ENCODE results near the gene LMNTD2. TPM values are rescaled to one million over a fixed set of nuclear protein-coding genes. Genes with fewer than 3 reads are reported as not detected.

LMNTD2 gene, protein sequence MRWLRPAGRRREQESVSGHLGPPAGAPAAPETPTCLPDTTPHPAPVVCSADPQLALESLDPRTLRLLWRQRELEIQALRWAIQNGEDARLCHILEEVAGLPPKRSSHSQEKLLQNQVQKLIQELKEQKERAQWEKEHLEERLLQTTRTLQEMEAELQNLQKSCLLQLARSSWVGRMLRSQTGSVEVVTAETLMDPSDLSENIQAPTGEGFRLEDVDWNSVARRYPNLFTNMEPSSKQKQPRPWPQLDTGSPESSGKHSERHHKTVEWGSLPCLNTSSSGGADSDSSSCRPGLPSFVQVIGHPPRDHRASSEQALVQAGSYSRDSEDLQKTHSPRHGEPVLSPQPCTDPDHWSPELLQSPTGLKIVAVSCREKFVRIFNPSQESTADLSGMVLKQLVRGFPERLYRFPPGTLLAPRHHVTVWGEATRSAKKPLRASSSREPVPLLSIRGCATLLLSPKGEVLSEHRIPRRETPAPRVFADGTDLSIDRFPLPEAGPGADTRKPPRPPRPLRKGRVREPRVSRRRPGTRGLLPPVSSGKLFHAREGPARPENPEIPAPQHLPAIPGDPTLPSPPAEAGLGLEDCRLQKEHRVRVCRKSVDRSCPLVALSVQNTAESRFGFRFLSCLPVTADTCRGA
- polyA plus RNA-seq (2013, experiment 1 of 2) = 1.3 TPM
- polyA plus RNA-seq (2013, experiment 2 of 2) = 1.3 TPM

DNA sequence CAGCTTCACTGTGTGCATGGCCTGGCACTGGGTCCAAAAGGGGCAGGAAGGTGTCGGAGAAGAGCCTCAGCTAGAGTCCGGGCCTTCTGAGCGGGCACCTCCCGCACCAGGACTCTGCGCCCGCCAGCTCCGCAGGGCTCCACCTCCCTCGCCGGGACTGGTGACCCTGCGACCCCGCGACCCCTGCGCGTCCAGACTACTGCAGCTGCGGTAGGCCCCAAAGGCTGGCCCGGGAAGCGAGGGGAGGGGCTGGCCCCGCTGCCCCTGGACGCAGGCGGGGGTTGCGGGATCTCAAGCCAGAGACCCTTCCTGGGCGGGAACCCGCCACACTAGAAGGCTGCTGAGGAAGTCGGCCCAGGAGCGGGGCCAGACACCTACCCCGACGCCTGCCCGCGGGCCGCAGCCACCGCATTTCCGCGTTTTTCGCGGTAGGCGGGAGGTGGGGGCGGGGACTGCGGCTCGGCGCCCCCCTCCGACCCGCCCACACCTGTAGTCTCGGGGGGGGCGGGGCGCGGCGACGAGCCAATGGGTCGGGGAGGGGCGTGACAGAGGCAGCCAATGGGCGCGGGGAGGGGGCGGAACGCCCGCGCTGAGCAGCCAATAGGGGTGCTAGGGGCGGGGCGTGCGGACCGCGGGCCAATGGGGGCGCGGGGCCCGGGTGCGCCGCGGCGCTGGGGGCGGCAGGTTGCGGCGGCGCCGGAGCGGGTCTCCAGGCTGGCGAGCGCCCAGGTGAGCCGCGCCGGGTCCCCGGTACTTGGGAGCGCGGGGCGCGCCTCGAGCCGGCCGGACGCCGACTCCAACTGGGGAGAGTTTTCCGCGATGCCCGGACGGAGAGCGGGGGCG is at the start of gene LMNTD2, which contains the start of gene RASSF7:
LMNTD2 (minus strand) TSS at position 434 of the 843 bp plus-strand sequence; CDS start at position 412, 22 bp downstream.
RASSF7 (plus strand) TSS at position 666 of the 843 bp plus-strand sequence. CDS start 799 bp downstream, outside the sequence.
- Histone ChIP-seq H3K4me1 (ENCODE audit: control insufficient read depth, insufficient read depth, low read length, poor library complexity, severe bottlenecking) (no peaks in the 10 kb centered on the region), H3K27ac (ENCODE audit: low read depth, low read length, severe bottlenecking) (no peak within 1 kb of the TSS), H3K4me3 (ENCODE audit: extremely low read depth, insufficient read depth, low read length, poor library complexity, severe bottlenecking) (peak within 1 kb of the TSS; percentile 63), H3K9me3 (ENCODE audit: control insufficient read depth, low read length) (no peaks in the 10 kb centered on the region), H3K36me3 (ENCODE audit: control insufficient read depth, insufficient read depth, low read length) (no peaks in the 10 kb centered on the region)
- 3 to 4% methylated on average over 64 to 67 of the region's 95 CpGs for WGBS, 2 experiments (ENCODE audit: insufficient coverage in 2 of 2)

DNA sequence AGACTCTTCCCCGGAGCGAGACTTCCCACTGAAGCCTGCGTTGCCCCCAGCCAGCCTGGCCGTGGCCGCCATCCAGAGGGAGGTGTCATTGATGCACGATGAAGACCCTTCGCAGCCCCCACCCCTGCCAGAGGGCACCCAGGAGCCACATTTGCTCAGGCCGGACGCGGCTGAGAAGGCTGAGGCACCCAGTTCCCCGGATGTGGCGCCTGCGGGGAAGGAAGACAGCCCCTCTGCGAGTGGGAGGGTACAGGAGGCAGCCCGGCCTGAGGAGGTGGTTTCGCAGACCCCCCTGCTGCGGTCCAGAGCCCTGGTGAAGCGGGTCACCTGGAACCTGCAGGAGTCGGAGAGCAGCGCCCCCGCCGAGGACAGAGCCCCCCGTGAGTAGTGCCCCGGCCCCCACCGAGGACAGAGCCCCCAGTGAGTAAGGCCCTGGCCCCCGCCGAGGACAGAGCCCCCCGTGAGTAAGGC is 48.8 kb upstream of the LMNTD2 start:
- no peak overlapping the region for H3K27ac ChIP-seq (ENCODE audit: low read depth, low read length, severe bottlenecking)
- H3K9me3 ChIP-seq (ENCODE audit: control insufficient read depth, low read length) = no peaks in the 10 kb centered on the region
- H3K36me3 ChIP-seq (ENCODE audit: control insufficient read depth, insufficient read depth, low read length) = peaks cover 95% of the 10 kb centered on the region
- peaks cover 6% of the 10 kb centered on the region for H3K4me1 ChIP-seq (ENCODE audit: control insufficient read depth, insufficient read depth, low read length, poor library complexity, severe bottlenecking)
- H3K4me3 ChIP-seq (ENCODE audit: extremely low read depth, insufficient read depth, low read length, poor library complexity, severe bottlenecking) = no peak overlapping the region
- whole genome bisulfite sequencing, 2 experiments (ENCODE audit: insufficient coverage in 2 of 2) = 98% methylated on average over 23 to 25 of the region's 28 CpGs

DNA sequence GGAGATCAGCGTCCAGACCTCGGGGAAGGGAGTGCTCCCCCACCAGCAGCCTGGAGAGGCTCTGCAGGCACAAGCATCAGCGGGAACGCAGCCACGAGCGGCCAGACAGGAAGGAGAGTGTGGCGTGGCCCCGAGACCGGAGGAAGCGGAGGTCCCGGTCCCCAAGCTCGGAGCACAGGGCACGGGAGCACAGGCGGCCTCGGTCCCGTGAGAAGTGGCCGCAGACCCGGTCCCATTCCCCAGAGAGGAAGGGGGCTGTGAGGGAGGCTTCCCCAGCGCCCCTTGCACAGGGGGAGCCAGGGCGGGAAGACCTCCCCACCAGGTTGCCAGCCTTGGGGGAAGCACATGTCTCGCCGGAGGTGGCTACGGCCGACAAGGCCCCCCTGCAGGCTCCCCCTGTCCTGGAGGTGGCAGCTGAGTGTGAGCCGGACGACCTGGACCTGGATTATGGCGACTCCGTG is 48.3 kb upstream of the LMNTD2 start:
- Histone ChIP-seq H3K4me3 (ENCODE audit: extremely low read depth, insufficient read depth, low read length, poor library complexity, severe bottlenecking) (no peak overlapping the region), H3K27ac (ENCODE audit: low read depth, low read length, severe bottlenecking) (no peak overlapping the region), H3K9me3 (ENCODE audit: control insufficient read depth, low read length) (no peaks in the 10 kb centered on the region), H3K36me3 (ENCODE audit: control insufficient read depth, insufficient read depth, low read length) (peaks cover 96% of the 10 kb centered on the region), H3K4me1 (ENCODE audit: control insufficient read depth, insufficient read depth, low read length, poor library complexity, severe bottlenecking) (peaks cover 6% of the 10 kb centered on the region)
- 90 to 98% methylated on average over 19 to 27 of the region's 28 CpGs for WGBS, 2 experiments (ENCODE audit: insufficient coverage in 2 of 2)

DNA sequence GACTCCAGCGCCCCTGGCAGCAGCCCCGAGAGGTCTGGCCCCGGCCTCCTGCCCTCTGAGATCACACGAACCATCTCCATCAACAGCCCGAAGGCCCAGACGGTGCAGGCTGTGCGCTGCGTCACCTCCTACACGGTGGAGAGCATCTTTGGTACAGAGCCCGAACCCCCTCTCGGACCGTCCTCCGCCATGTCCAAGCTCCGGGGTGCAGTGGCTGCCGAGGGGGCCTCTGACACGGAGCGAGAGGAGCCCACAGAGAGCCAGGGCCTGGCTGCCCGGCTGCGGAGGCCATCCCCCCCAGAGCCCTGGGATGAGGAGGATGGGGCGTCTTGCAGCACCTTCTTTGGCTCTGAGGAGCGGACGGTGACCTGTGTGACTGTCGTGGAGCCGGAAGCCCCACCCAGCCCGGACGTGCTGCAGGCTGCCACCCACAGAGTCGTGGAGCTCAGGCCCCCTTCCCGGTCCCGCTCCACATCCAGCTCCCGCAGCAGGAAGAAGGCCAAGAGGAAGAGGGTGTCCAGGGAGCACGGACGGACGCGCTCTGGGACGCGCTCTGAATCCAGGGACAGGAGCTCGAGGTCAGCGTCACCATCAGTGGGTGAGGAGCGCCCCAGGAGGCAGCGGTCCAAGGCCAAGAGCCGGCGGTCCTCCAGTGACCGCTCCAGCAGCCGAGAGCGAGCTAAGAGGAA is 47.6 kb upstream of the LMNTD2 start:
- no peak overlapping the region for H3K4me3 ChIP-seq (ENCODE audit: extremely low read depth, insufficient read depth, low read length, poor library complexity, severe bottlenecking)
- peaks cover 3% of the 10 kb centered on the region for H3K4me1 ChIP-seq (ENCODE audit: control insufficient read depth, insufficient read depth, low read length, poor library complexity, severe bottlenecking)
- H3K9me3 ChIP-seq (ENCODE audit: control insufficient read depth, low read length) = no peaks in the 10 kb centered on the region
- H3K36me3 ChIP-seq (ENCODE audit: control insufficient read depth, insufficient read depth, low read length) = peaks cover 97% of the 10 kb centered on the region
- H3K27ac ChIP-seq (ENCODE audit: low read depth, low read length, severe bottlenecking) = no peak overlapping the region
- 96% methylated on average over 27 to 45 of the region's 45 CpGs for WGBS, 2 experiments (ENCODE audit: insufficient coverage in 2 of 2)

DNA sequence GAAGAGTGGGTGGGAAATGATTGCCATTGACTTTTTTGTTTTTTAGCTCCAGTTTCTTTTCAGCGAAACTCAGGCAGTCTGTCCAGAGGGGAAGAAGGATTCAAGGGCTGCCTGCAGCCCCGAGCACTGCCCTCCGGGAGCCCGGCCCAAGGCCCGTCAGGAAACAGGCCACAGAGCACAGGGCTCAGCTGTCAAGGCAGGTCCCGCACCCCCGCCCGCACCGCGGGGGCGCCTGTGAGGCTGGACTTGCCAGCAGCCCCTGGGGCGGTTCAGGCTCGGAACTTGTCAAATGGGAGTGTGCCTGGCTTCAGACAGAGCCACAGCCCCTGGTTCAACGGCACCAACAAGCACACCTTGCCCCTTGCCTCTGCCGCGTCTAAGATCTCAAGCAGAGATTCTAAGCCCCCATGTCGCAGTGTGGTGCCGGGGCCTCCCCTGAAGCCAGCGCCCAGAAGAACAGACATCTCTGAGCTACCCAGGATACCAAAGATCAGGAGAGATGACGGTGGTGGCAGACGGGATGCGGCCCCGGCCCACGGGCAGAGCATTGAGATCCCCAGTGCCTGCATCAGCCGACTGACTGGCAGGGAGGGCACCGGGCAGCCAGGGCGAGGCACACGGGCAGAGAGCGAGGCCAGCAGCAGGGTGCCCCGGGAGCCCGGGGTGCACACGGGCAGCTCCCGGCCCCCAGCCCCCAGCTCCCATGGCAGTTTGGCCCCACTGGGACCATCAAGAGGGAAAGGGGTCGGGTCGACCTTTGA is 46.7 kb upstream of the LMNTD2 start:
- no peaks in the 10 kb centered on the region for H3K9me3 ChIP-seq (ENCODE audit: control insufficient read depth, low read length)
- no peaks in the 10 kb centered on the region for H3K4me1 ChIP-seq (ENCODE audit: control insufficient read depth, insufficient read depth, low read length, poor library complexity, severe bottlenecking)
- H3K36me3 ChIP-seq (ENCODE audit: control insufficient read depth, insufficient read depth, low read length) = peaks cover 97% of the 10 kb centered on the region
- 97 to 98% methylated on average over 27 to 34 of the region's 35 CpGs for WGBS, 2 experiments (ENCODE audit: insufficient coverage in 2 of 2)
- H3K4me3 ChIP-seq (ENCODE audit: extremely low read depth, insufficient read depth, low read length, poor library complexity, severe bottlenecking) = no peak overlapping the region
- H3K27ac ChIP-seq (ENCODE audit: low read depth, low read length, severe bottlenecking) = no peak overlapping the region

DNA sequence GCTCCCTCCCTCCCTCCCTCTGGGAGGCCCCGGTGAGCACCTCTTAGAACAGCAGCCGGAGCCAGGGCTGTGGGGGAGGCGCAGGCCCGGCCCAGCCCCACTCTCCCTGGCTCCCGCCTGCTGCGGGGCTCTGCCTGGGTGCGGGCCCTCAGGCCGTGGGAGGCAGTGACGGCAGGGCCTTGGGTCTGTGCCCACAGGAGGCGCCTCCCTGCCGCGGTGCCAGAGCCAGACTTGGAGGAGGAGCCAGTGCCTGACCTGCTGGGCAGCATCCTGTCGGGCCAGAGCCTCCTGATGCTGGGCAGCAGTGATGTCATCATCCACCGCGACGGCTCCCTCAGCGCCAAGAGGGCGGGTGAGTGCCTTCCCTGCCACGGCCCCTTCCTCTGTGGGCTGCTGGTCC is 45.7 kb upstream of the LMNTD2 start:
- Histone ChIP-seq H3K9me3 (ENCODE audit: control insufficient read depth, low read length) (no peaks in the 10 kb centered on the region), H3K36me3 (ENCODE audit: control insufficient read depth, insufficient read depth, low read length) (peaks cover 98% of the 10 kb centered on the region), H3K27ac (ENCODE audit: low read depth, low read length, severe bottlenecking) (no peak overlapping the region), H3K4me1 (ENCODE audit: control insufficient read depth, insufficient read depth, low read length, poor library complexity, severe bottlenecking) (no peaks in the 10 kb centered on the region), H3K4me3 (ENCODE audit: extremely low read depth, insufficient read depth, low read length, poor library complexity, severe bottlenecking) (no peak overlapping the region)
- WGBS, 2 experiments (ENCODE audit: insufficient coverage in 2 of 2) = 92 to 94% methylated on average over 14 to 19 of the region's 19 CpGs

DNA sequence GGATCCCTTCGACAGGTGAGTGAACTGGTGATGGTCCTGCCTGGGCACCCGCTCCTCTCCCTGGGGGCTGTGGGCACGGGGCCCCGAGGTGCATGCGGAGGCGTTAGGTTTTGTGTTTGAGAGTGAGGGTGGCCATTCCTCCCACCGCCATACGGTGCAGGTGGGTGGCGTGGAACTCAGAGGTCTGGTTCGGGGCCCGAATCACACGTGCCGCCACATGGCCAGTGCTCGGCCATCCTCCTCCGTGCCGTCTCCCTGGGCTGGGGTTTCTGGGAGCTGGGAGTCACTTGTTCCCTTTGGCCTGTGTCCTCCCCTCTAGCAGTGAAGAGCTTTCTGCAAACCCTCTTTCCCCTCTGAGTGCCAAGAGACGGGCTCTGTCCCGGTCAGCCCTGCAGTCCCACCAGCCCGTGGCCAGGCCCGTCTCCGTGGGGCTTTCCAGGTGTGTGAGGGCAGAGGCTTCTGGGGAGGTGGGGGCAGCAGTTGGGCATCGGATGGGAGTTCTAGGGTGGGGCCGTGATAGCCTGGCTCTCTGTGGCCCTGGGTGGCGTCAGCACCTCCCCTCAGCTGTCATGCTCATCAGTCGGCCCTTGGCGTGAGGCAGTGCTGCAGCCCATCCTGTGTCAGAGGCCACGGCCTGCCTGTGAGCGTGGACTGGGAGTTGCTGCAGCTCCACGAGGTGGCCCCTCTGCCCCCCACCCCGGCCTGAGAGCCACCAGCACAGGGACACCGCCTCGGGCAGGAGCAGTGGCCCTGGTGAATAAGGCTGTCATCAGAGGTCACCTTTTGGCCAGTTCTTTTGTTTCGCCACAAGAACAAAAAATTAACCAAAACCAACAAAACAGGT is 45.0 kb upstream of the LMNTD2 start:
- Histone ChIP-seq H3K9me3 (ENCODE audit: control insufficient read depth, low read length) (no peaks in the 10 kb centered on the region), H3K36me3 (ENCODE audit: control insufficient read depth, insufficient read depth, low read length) (peaks cover 95% of the 10 kb centered on the region), H3K4me3 (ENCODE audit: extremely low read depth, insufficient read depth, low read length, poor library complexity, severe bottlenecking) (no peak overlapping the region), H3K4me1 (ENCODE audit: control insufficient read depth, insufficient read depth, low read length, poor library complexity, severe bottlenecking) (no peaks in the 10 kb centered on the region), H3K27ac (ENCODE audit: low read depth, low read length, severe bottlenecking) (no peak overlapping the region)
- WGBS, 2 experiments (ENCODE audit: insufficient coverage in 2 of 2) = 96 to 98% methylated on average over 20 to 29 of the region's 33 CpGs

DNA sequence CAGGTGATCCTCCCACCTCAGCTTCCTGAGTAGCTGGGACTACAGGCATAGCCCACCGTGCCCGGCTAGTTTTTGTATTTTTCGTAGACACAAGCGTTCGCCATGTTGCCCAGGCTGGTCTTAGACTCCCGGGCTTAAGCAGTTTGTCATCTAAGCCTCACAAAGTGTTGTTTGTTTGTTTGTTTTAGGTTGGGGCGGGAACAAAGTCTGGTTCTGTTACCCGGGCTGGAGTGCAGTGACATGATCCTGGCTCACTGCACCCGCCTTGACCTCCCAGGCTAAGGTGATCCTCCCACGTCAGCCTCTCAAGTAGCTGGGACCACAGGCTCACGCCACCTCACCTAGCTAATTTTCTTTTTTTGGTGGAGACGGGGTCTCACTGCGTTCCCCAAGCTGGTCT is 42.6 kb upstream of the LMNTD2 start:
- Histone ChIP-seq H3K36me3 (ENCODE audit: control insufficient read depth, insufficient read depth, low read length) (peaks cover 92% of the 10 kb centered on the region), H3K4me3 (ENCODE audit: extremely low read depth, insufficient read depth, low read length, poor library complexity, severe bottlenecking) (no peak overlapping the region), H3K9me3 (ENCODE audit: control insufficient read depth, low read length) (no peaks in the 10 kb centered on the region), H3K27ac (ENCODE audit: low read depth, low read length, severe bottlenecking) (no peak overlapping the region), H3K4me1 (ENCODE audit: control insufficient read depth, insufficient read depth, low read length, poor library complexity, severe bottlenecking) (no peaks in the 10 kb centered on the region)
- WGBS, 2 experiments (ENCODE audit: insufficient coverage in 2 of 2) = 95 to 98% methylated on average over 10 to 11 of the region's 13 CpGs
